Lower lobe of right lung (tissue), 2 donors: ENCODE results near the gene GYG1. TPM values are rescaled to one million over a fixed set of nuclear protein-coding genes. Genes with fewer than 3 reads are reported as not detected.

Experiments used
- ATAC-seq, 2 donors: fragments of 200-7000 bp; cut with Tn5 transposase; one replicate each; pipeline ENCODE4 v1.9.1; 2020 to 2022; ENCODE audit warnings: mild to moderate bottlenecking in 2 of 2, moderate library complexity in 2 of 2
- DNase-seq: peaks from one replicate; pipeline ENCODE4 v3.0.0-alpha.2; 2020
- H3K27ac ChIP-seq: fragments of 200-600 bp; one replicate; pipeline ENCODE4 v1.8.0; 2022
- H3K27me3 ChIP-seq: fragments of 200-600 bp; one replicate; pipeline ENCODE4 v1.8.0; 2022; ENCODE audit warnings: low read depth
- H3K36me3 ChIP-seq: fragments of 200-600 bp; one replicate; pipeline ENCODE4 v1.8.0; 2022; ENCODE audit warnings: mild to moderate bottlenecking
- H3K4me1 ChIP-seq: fragments of 200-600 bp; one replicate; pipeline ENCODE4 v1.8.0; 2022
- H3K4me3 ChIP-seq: fragments of 200-600 bp; one replicate; pipeline ENCODE4 v1.8.0; 2022; ENCODE audit warnings: mild to moderate bottlenecking
- H3K9me3 ChIP-seq: fragments of 200-600 bp; one replicate; pipeline ENCODE4 v1.8.0; 2022
- intact Hi-C: fragments of 100-400 bp; cut with DNase I; formaldehyde crosslinking; loops from one replicate; pipeline ENCODE4 v1.11.0; 2022
- total RNA-seq: library from RNA; stranded (reverse); fragmentation: NEBNext Ultra II Directional; extraction: Animal tissue kit (Norgen Biotek cat#: 25700); gene quantifications from one replicate; pipeline ENCODE4 v1.2.1, GENCODE V29; 2021
- TF ChIP-seq, protein P1 (sequence below): fragments of 200-600 bp; IDR thresholded peaks from one replicate; pipeline ENCODE4 v1.8.0; 2022; ENCODE audit warnings: antibody characterized with exemption, mild to moderate bottlenecking
- donor health status: DM: no; HTN: yes; CAD: no; lungs with severe emphysema.

GYG1 gene
- total RNA-seq, 1 donor from 2014 or later, result 51.3 TPM

DNA sequence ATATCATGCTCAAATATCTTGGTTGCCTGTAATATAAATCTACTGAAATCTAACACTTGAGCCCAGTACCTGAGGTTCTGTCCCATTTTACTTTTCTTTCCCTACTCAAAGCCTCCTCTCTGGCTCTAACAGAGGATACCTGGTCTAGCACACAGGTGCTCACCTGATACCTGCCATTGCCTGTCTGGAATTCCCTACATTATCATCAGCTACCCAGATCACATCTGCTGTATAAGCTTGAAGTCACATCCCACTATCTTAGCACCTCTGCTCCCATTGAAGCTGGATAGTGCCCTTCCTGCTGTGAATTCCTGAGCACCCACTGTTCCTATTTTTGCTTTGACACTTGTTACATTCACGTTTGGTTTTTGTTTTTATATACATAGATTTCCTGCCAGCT lies 30.5 kb downstream of the GYG1 start:
- Histone ChIP-seq H3K36me3 (peaks cover 53% of the 10 kb centered on the region), H3K27ac (no peak overlapping the region), H3K4me3 (no peak overlapping the region), H3K9me3 (no peaks in the 10 kb centered on the region), H3K27me3 (no peaks in the 10 kb centered on the region), H3K4me1 (no peaks in the 10 kb centered on the region)
- DNase-seq, result no peak
- TF ChIP-seq, protein P1, sequence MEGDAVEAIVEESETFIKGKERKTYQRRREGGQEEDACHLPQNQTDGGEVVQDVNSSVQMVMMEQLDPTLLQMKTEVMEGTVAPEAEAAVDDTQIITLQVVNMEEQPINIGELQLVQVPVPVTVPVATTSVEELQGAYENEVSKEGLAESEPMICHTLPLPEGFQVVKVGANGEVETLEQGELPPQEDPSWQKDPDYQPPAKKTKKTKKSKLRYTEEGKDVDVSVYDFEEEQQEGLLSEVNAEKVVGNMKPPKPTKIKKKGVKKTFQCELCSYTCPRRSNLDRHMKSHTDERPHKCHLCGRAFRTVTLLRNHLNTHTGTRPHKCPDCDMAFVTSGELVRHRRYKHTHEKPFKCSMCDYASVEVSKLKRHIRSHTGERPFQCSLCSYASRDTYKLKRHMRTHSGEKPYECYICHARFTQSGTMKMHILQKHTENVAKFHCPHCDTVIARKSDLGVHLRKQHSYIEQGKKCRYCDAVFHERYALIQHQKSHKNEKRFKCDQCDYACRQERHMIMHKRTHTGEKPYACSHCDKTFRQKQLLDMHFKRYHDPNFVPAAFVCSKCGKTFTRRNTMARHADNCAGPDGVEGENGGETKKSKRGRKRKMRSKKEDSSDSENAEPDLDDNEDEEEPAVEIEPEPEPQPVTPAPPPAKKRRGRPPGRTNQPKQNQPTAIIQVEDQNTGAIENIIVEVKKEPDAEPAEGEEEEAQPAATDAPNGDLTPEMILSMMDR, result no peak
- intact Hi-C loops, result no loop called here
- no peak for ATAC-seq

DNA sequence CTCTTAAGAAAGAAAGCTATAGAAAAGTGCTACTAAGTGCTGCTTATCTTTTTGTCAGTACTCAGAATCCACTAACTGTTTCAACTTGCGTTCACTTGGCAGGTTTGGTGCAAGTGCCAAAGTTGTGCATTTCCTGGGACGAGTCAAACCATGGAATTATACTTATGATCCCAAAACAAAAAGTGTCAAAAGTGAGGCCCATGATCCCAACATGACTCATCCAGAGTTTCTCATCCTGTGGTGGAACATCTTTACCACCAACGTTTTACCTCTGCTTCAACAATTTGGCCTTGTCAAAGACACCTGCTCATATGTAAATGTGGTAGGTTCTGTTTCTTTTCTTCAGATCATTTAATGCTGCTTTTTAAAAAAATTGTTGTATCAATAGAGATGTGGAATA lies 32.6 kb downstream of the GYG1 start:
- intact Hi-C loops, result no loop called here
- Histone ChIP-seq H3K27ac (no peak overlapping the region), H3K4me1 (no peaks in the 10 kb centered on the region), H3K27me3 (no peaks in the 10 kb centered on the region), H3K36me3 (peaks cover 74% of the 10 kb centered on the region), H3K9me3 (no peaks in the 10 kb centered on the region), H3K4me3 (no peak overlapping the region)
- TF ChIP-seq, protein P1, result no peak
- ATAC-seq (no peak), DNase-seq (no peak)

DNA sequence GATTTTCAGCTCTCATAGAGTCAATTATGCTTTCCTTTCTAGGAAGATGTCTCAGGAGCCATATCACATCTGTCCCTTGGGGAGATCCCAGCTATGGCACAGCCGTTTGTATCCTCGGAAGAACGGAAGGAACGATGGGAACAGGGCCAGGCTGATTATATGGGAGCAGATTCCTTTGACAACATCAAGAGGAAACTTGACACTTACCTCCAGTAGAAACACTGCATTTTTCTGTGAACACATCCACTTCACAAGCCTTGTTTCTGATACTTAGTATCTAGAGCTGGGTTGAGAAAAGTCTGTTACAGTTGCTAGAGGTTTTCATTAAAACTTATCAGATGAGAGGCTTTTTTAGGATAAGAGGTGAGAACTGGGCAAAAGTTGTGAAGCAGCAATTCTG lies 35.4 kb downstream of the GYG1 start:
- H3K36me3 ChIP-seq, result peaks cover 84% of the 10 kb centered on the region
- no peak for DNase-seq
- no peak overlapping the region for H3K4me3 ChIP-seq
- H3K27me3 ChIP-seq, result no peaks in the 10 kb centered on the region
- H3K4me1 ChIP-seq, result no peaks in the 10 kb centered on the region
- H3K27ac ChIP-seq, result no peak overlapping the region
- intact Hi-C loops, result no loop called here
- no peaks in the 10 kb centered on the region for H3K9me3 ChIP-seq
- TF ChIP-seq, protein P1, result no peak
- ATAC-seq, result no peak

DNA sequence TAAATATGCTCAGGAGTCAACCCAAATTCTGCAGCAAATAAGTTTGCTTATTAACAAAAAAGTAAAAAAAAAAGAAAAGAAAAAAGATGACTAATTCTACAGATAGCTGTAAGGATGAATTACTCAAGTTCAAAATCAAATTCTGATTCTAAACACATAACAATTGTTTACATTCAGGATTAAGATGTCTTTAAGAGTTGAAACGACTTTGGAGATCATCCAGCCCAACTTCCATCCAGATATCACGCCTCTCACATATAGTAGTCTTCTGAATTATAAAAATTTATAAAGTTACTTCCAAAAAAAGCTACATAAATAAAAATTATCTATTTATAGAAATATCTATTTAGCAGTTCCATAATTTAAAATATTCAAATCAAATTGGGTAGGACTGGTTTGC lies 39.8 kb downstream of the GYG1 start:
- no peak for ATAC-seq
- no peaks in the 10 kb centered on the region for H3K9me3 ChIP-seq
- no peaks in the 10 kb centered on the region for H3K27me3 ChIP-seq
- H3K4me1 ChIP-seq, result no peaks in the 10 kb centered on the region
- H3K36me3 ChIP-seq, result peaks cover 73% of the 10 kb centered on the region
- H3K27ac ChIP-seq, result no peak overlapping the region
- DNase-seq, result no peak
- H3K4me3 ChIP-seq, result no peak overlapping the region
- TF ChIP-seq, protein P1, result no peak
- intact Hi-C loops, result no loop called here

DNA sequence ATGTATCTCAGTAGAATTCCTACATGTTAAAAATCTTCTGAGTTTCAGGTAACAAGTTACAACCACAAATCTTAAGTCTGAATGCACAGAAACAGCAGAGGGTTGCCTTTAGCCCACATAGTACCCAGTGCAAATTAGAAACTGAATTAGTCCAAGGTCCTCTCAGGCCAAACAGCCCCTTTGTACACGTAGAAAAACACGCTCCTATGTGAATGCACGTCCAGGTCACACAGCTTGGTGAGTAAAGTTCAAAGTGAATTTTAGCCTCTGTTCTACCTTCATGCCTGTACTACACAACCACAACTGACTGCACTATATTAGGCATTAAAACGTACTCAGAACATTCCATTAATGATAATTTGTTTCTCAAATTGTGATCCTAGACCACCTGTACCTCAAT lies 46.3 kb downstream of the GYG1 start:
- intact Hi-C loops, result no loop called here
- TF ChIP-seq, protein P1, result no peak
- no peak overlapping the region for H3K4me3 ChIP-seq
- DNase-seq, result no peak
- no peaks in the 10 kb centered on the region for H3K27me3 ChIP-seq
- H3K27ac ChIP-seq, result no peak overlapping the region
- H3K4me1 ChIP-seq, result no peaks in the 10 kb centered on the region
- peaks cover 52% of the 10 kb centered on the region for H3K36me3 ChIP-seq
- ATAC-seq, result no peak
- no peaks in the 10 kb centered on the region for H3K9me3 ChIP-seq

DNA sequence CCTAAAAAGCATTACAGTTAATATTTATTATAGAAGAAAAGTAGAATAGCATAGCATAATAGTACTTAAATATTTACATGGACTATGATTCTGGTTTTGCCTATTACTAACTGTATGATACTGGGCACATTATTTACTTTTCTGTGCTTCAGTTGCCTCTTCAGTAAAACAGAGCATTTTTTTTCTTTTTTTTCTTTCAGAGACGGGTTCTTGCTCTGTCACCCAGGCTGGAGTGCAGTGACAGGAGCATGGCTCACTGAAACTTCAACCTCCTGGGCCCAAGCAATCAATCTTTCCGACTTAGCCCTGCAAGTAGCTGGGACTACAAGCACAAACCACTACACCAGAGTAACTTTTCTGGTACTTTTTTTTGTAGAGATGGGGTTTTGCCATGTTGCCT lies 47.0 kb downstream of the GYG1 start:
- Histone ChIP-seq H3K4me1 (no peaks in the 10 kb centered on the region), H3K27ac (no peak overlapping the region), H3K36me3 (peaks cover 52% of the 10 kb centered on the region), H3K27me3 (no peaks in the 10 kb centered on the region), H3K4me3 (no peak overlapping the region), H3K9me3 (no peaks in the 10 kb centered on the region)
- DNase-seq (no peak), ATAC-seq (no peak)
- TF ChIP-seq, protein P1, result no peak
- intact Hi-C loops, result no loop called here
